ENCODE results near the gene SLC38A8.

The SLC38A8 gene

GRCh38 chr16:84007520-84007919 is 35.1 kb downstream of the SLC38A8 start:
- TF ChIP-seq ZFX (IDR thresholded peaks at IDR 0.05) (no peak), CTCF (conservative IDR thresholded peaks at IDR 0.05) (no peak)
- no peak overlapping the region for H3K27ac ChIP-seq

- no peak overlapping the region for H3K27ac ChIP-seq
- TF ChIP-seq CTCF (conservative IDR thresholded peaks at IDR 0.05) (no peak), ZFX (IDR thresholded peaks at IDR 0.05) (no peak)
These were observed 37.2 kb downstream of the SLC38A8 start for GRCh38 chr16:84005391-84005790.

GRCh38 chr16:84004442-84004841 is 38.2 kb downstream of the SLC38A8 start:
- no peak overlapping the region for H3K27ac ChIP-seq
- TF ChIP-seq ZFX (IDR thresholded peaks at IDR 0.05) = no peak
- no peak for TF ChIP-seq CTCF (conservative IDR thresholded peaks at IDR 0.05)

GRCh38 chr16:84003038-84003437 is 39.6 kb downstream of the SLC38A8 start:
- TF ChIP-seq CTCF (conservative IDR thresholded peaks at IDR 0.05) (no peak), ZFX (IDR thresholded peaks at IDR 0.05) (no peak)
- H3K27ac ChIP-seq = no peak overlapping the region

GRCh38 chr16:84001726-84002125 is 40.9 kb downstream of the SLC38A8 start:
- TF ChIP-seq ZFX (IDR thresholded peaks at IDR 0.05) (no peak), CTCF (conservative IDR thresholded peaks at IDR 0.05) (no peak)
- H3K27ac ChIP-seq = no peak overlapping the region

GRCh38 chr16:84000989-84001642 is 41.5 kb downstream of the SLC38A8 start:
- H3K27ac ChIP-seq = no peak overlapping the region
- TF ChIP-seq ZFX (IDR thresholded peaks at IDR 0.05) = no peak
- TF ChIP-seq CTCF (conservative IDR thresholded peaks at IDR 0.05) = no peak

GRCh38 chr16:83998091-83998490 is 44.5 kb downstream of the SLC38A8 start:
- no peak overlapping the region for H3K27ac ChIP-seq
- TF ChIP-seq ZFX (IDR thresholded peaks at IDR 0.05) (no peak), CTCF (conservative IDR thresholded peaks at IDR 0.05) (no peak)
